Adipocyte (in vitro differentiated cells): ENCODE measurements around the gene IL17RD.
A peak's percentile ranks its signal among the peaks of the same experiment; 100 is the strongest.

ENCODE experiments used
- DNase-seq: peaks from one replicate; pipeline ENCODE4 v3.0.0-alpha.2; 2015; ENCODE audit warnings: low read depth
- H3K27me3 ChIP-seq: replicated peaks from 2 replicates; pipeline ENCODE4 v1.7.0; 2013; ENCODE audit warnings: mild to moderate bottlenecking, low read length, moderate library complexity; ENCODE audit not compliant: control insufficient read depth, insufficient read depth
- H3K36me3 ChIP-seq: 2 replicates; pipeline ENCODE4 v1.7.0; 2013; ENCODE audit warnings: low read length, mild to moderate bottlenecking, moderate library complexity; ENCODE audit not compliant: control insufficient read depth, insufficient read depth, severe bottlenecking
- H3K4me1 ChIP-seq: 2 replicates; pipeline ENCODE4 v1.7.0; 2013; ENCODE audit warnings: mild to moderate bottlenecking, low read length, moderate library complexity; ENCODE audit not compliant: control insufficient read depth, insufficient read depth
- H3K4me3 ChIP-seq: 2 replicates; pipeline ENCODE4 v1.7.0; 2013; ENCODE audit warnings: mild to moderate bottlenecking, low read length, moderate library complexity
- H3K9ac ChIP-seq: 2 replicates; pipeline ENCODE4 v1.7.0; 2013; ENCODE audit warnings: mild to moderate bottlenecking, low read length, moderate library complexity
- H3K9me3 ChIP-seq: 2 replicates; pipeline ENCODE4 v1.7.0; 2013; ENCODE audit warnings: mild to moderate bottlenecking, low read length, moderate library complexity; ENCODE audit not compliant: control insufficient read depth

The IL17RD gene

DNA sequence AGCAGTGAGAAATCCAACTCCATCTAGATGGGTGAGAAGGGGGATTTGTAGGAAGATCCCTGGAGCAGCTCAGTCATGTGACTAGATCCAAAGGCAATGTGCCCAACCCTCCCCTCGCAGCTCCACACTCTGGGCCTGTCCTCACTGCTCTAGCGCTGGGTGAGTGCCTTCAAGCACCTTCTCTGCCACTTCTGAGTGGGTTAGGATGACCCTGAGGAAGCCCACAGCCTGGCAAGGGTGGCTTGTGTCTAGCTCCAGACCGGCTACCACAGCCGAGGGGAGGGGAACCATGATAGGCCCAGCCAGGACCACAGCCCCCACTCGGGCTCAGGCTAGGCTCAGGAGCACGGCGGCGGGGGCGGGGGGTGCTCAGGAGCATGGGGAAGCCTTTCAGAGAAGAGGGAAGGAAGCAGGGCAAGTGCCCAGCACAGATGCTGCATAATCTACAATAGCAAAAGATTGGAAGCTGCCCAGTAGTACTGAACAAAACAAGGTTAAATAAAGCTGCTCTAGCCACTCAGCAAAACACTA lies 103.0 kb downstream of the IL17RD start:
- Histone ChIP-seq H3K9ac (no peak overlapping the region), H3K27me3 (no peaks in the 10 kb centered on the region), H3K9me3 (no peaks in the 10 kb centered on the region), H3K36me3 (no peaks in the 10 kb centered on the region), H3K4me3 (no peak overlapping the region), H3K4me1 (peaks cover 43% of the 10 kb centered on the region)
- no peak for DNase-seq

DNA sequence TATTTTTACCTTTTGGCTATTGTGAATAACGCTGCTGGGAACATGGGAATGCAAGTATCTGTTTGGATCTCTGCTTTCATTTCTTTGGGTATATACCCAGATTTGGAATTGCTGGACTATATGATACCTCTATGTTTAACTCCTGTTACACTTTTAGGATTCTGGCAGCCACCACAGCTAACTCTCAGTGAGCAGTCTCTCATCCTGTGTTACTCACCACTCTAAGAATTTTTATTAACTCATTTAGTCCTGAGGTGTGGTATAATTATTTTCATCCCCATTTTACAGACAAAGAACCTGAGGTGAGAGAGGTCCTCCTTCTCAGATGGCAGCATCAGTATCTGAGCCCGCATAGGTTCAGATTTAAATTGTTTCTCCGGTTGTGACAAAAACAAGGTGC lies 103.6 kb downstream of the IL17RD start:
- Histone ChIP-seq H3K9me3 (no peaks in the 10 kb centered on the region), H3K4me3 (no peak overlapping the region), H3K9ac (no peak overlapping the region), H3K4me1 (peaks cover 44% of the 10 kb centered on the region), H3K27me3 (no peaks in the 10 kb centered on the region), H3K36me3 (no peaks in the 10 kb centered on the region)
- no peak for DNase-seq

DNA sequence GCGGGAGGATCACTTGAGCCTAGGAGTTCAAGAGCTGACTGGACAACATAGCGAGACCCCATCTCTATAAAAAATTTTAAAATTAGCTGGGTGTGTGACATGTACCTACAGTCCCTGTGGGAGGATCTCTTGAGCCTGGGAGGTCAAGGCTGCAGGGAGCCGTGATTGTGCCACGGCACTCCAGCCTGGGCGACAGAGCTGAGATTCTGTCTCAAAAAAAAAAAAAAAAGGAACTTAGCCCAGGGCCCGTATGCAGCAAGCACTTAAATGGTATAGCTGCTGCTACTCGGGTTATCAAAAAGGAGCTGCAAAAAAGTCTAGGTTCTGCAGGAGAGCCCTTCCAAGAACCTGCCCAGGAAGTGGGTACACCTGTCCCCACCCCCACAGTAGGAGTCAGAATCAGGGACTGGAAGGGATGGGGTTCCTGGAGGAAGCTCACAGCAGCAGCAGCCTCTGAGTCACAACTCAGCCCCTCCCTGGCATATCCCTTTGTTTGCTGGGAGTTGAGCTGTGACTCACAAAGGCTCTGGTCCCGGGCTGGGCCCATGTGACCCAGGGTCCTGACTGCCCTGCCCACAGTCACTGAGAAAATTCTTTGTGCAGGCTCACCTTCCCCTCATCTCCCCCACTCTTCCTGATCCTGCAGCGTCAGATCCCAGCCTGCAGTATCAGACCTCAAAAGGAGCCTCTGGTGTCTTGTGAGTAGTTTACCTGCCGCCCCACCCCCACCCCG lies 104.9 kb downstream of the IL17RD start, which contains the start of gene SPATA12:
TSS of gene SPATA12 (plus strand) at position 576 of the 733 bp plus-strand sequence. CDS start 13,031 bp downstream, outside the sequence.
- Histone ChIP-seq H3K4me3 (no peak within 1 kb of the TSS), H3K9ac (peak within 1 kb of the TSS; percentile 48), H3K4me1 (peaks cover 48% of the 10 kb centered on the region), H3K9me3 (no peaks in the 10 kb centered on the region), H3K27me3 (no peaks in the 10 kb centered on the region), H3K36me3 (no peaks in the 10 kb centered on the region)
- peak; percentile 80 for DNase-seq

DNA sequence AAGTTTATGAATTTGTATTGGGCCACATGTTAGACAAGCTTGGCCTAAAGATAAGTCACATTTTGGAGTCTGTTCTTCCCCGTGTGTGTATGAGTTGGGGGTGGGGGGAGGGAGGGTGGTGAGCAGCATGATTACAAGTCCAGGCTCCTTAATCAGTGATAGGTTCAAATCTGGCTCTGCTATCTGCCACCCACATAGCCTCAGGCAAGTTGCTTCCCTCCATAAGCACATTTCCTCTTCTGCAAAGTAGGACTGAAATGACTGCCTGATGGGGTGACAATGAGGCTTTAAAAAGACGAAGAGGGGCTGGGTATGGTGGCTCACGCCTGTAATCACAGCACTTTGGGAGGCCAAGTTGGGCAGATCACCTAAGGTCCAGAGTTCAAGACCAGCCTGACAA lies 105.7 kb downstream of the IL17RD start:
- DNase-seq: no peak

DNA sequence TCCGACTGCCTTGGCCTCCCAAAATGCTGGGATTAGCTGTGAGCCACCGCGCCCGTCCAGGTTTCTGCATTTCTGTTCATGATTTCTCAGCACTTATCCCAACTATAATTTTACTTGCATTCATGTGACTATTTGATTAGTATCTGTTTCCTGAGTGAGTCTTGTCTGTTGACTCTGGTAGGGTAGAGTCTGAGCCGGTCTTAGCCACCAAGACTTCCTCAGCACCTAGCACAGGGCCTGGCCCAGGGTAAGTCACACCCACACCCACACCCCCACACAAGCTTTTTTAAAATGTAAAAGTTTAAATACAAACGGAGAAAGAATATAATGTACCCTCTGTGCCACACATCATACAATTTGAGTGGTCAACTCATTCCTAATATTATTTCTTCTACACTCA lies 107.8 kb downstream of the IL17RD start:
- DNase-seq: no peak
- Histone ChIP-seq H3K36me3 (no peaks in the 10 kb centered on the region), H3K27me3 (no peaks in the 10 kb centered on the region), H3K9me3 (no peaks in the 10 kb centered on the region), H3K9ac (no peak overlapping the region), H3K4me1 (peaks cover 23% of the 10 kb centered on the region), H3K4me3 (no peak overlapping the region)

More for the DNA sequence above, 105.7 kb downstream of the IL17RD start:
- no peak overlapping the region for H3K9ac ChIP-seq
- H3K27me3 ChIP-seq: no peaks in the 10 kb centered on the region
- no peaks in the 10 kb centered on the region for H3K36me3 ChIP-seq
- no peaks in the 10 kb centered on the region for H3K9me3 ChIP-seq
- H3K4me3 ChIP-seq: no peak overlapping the region
- peaks cover 43% of the 10 kb centered on the region for H3K4me1 ChIP-seq

DNA sequence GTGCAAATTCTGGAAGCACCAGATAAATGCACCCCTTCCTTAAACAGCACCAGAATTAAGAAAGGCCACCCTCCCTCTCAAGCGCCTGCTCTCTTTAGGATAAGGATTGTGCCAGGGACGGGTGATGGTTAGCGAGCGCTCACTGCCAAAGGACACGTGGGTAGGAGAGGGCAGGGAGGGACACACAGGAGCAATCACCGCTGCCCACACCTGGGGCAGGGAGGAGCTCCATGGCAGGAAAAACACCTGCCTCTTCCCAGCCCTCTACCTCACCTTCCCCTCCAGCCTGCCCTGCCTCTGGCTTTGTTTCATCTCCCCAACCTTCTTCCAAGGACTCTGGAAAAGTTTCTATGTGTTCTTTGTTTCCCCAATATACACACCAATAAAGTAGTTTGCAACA lies 112.0 kb downstream of the IL17RD start:
- no peaks in the 10 kb centered on the region for H3K9me3 ChIP-seq
- no peaks in the 10 kb centered on the region for H3K36me3 ChIP-seq
- no peak overlapping the region for H3K4me3 ChIP-seq
- peaks cover 13% of the 10 kb centered on the region for H3K4me1 ChIP-seq
- H3K27me3 ChIP-seq: no peaks in the 10 kb centered on the region
- no peak overlapping the region for H3K9ac ChIP-seq
- no peak for DNase-seq

DNA sequence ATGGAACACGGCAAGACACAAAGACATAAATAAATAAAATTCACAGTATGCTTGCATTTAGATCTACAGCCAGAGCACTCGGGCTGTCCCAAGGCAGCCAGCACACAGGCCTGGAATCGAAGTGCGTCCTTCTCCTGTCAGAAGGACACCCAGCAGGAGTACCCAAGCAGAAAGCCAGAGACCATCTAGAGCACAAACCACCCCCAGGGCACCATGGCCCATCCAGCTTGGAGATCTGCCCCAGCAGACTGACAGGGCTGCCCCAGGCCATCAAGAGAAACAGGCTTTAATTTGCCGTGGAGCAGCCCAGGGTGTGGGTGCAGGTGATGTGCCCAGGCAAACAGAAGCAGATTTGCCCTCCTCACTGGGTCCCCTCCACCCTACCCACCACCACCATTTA lies 112.5 kb downstream of the IL17RD start:
- Histone ChIP-seq H3K27me3 (no peaks in the 10 kb centered on the region), H3K9ac (no peak overlapping the region)

DNA sequence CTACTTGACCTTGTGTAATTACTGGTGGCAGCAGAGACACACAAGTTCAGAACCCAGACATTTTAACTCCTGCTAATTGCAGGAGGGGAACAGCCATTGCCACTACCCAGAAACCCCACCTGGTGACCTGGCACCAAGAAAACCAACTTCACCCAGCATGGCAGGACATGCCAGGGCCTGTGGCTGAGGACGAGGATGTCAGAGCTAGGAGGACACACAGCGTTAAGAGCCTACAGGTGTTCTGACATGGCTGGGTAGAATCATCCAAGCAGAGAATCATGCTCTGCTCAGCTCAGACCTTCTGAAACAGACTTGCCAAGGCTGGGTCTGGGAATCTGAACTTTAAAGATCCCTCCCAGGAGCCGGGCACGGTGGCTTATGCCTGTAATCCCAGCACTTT lies 116.4 kb downstream of the IL17RD start:
- H3K4me3 ChIP-seq: no peak overlapping the region
- no peaks in the 10 kb centered on the region for H3K27me3 ChIP-seq
- no peaks in the 10 kb centered on the region for H3K9me3 ChIP-seq
- H3K36me3 ChIP-seq: no peaks in the 10 kb centered on the region
- no peak for DNase-seq
- peak overlapping the region; percentile 53 for H3K9ac ChIP-seq
- H3K4me1 ChIP-seq: peaks cover 30% of the 10 kb centered on the region

More for the DNA sequence above, 112.5 kb downstream of the IL17RD start:
- no peak for DNase-seq
- Histone ChIP-seq H3K9me3 (no peaks in the 10 kb centered on the region), H3K4me1 (peaks cover 18% of the 10 kb centered on the region), H3K4me3 (no peak overlapping the region), H3K36me3 (no peaks in the 10 kb centered on the region)

DNA sequence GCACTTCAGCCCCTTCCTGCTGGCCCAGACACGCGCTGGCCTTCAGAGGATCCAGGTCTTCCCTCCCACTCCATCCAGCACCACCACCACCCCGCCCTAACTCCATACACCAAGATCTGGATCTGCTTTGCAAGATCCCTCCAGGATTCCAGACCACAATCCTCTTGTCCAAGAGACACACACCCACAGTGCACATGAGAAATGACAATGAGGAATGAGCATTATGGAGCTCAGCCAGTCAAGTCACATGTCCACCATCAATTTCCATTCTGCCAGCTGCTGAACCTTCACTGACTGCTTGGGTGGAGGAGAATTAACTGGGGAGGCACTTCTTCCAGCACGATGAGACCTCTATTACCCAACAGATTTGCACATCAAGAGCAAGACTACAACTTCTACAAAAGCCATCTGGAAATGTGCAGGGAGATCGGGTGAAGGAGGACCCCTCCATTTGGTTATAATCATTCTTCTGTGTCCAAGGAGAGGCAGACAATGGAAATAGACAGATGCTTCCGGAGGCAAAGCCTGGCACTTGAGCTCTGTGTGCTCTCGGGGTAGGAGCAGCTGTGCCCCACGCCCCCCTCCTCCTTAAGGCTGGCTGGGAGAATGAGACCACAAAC lies 117.0 kb downstream of the IL17RD start:
- DNase-seq: peak; percentile 35
- Histone ChIP-seq H3K9ac (peak overlapping the region; percentile 53), H3K27me3 (no peaks in the 10 kb centered on the region), H3K36me3 (no peaks in the 10 kb centered on the region), H3K9me3 (no peaks in the 10 kb centered on the region), H3K4me3 (peak overlapping the region; percentile 7), H3K4me1 (peaks cover 30% of the 10 kb centered on the region)

DNA sequence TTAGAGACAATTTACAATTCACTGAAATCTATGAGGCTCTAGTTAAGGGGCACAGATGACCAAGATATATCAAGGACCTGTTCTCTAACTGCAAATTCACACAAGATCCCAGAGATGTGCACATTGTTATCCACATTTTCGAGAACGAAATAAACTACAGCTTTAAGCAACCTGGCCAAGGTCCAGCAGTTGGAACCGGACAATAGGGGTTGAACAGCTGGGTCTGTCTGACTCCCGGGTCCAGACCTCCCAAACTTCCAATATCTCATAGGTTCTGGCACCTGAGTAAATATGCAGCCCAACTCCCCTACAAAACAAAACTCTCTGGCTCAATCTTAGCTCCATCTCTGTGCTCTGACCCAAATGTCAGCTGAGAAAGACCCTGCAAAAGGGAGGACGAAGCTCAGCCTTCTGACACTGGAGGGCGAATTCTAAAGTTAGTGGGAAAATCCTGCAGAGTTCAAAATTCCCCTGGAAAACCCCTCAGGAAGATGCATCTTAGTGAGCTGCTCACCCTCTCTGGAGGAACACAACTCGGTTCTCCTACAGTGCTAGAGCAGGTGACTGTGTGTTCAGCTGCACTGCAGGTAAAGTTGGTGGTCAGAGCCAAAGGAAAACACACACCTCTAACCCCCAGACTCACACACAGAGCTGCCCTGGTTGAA lies 118.9 kb downstream of the IL17RD start:
- Histone ChIP-seq H3K36me3 (no peaks in the 10 kb centered on the region), H3K4me3 (no peak overlapping the region), H3K27me3 (no peaks in the 10 kb centered on the region), H3K9me3 (no peaks in the 10 kb centered on the region), H3K4me1 (peaks cover 35% of the 10 kb centered on the region), H3K9ac (peak overlapping the region; percentile 3)
- DNase-seq: no peak

DNA sequence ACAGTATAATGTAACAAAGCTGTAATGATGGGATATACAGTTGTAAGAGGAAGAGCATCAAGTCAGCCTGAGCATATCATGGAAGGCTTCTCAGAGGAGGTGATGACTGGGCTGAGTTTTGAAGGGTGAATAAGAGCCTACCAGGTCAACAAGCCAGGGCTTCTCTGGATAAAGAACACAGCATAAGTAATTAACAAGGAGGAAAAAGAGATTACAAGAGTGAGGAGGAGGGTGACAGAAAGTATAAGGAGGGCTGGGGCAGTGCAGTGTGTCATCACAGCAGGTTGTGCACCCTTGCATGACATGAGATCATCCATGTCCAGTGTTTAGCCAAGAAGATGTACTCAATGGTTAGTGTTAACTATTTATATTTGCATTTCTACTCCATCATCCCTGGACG lies 121.6 kb downstream of the IL17RD start:
- H3K36me3 ChIP-seq: no peaks in the 10 kb centered on the region
- H3K4me3 ChIP-seq: no peak overlapping the region
- H3K9ac ChIP-seq: no peak overlapping the region
- H3K4me1 ChIP-seq: peaks cover 30% of the 10 kb centered on the region
- H3K27me3 ChIP-seq: no peaks in the 10 kb centered on the region
- DNase-seq: no peak
- H3K9me3 ChIP-seq: no peaks in the 10 kb centered on the region
